Measurements from ENCODE around the gene KHDC1. TPM values are rescaled to one million over a fixed set of nuclear protein-coding genes. Genes with fewer than 3 reads are reported as not detected.

KHDC1 gene
- total RNA-seq, 1 experiment from 2014 or later = 9.6 TPM

DNA sequence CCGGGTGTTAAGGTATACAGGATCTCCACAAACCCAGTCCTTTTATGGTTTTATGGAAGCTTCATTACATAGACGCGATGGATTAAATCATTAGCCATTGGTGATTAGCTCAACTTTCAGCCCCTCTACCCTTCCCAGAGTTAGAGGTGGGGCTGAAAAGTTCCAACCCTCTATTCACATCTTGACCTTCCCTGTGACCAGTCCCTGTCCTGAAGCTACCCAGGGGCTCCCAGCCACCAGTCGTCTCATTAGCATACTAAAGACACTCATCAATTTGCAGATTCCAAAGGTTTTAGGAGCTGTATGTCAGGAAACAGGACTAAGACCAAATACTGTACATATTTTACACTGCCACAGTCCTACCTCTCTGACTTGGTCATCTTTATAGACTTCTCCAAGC, 58.7 kb downstream of the KHDC1 start:
- intact Hi-C loops (cut with micrococcal nuclease; ENCODE audit: unreplicated experiment) = no loop called here

GRCh38 chr6:73203098-73203497, 59.9 kb downstream of the KHDC1 start:
- ATAC-seq (no peak), DNase-seq (ENCODE audit: low read depth, low spot score) (no peak)
- in situ Hi-C loops (cut with HindIII; ENCODE audit: low pct_unique_long_range_greater_than_20kb, low sequenced_read_pairs) = no loop called here
- Histone ChIP-seq H3K4me1 (ENCODE audit: control insufficient read depth, insufficient read depth, low read length) (no peaks in the 10 kb centered on the region), H3K4me3 (ENCODE audit: low read depth in 2 of 2, low read length in 2 of 2) (no peak overlapping the region), H3K36me3 (ENCODE audit: control insufficient read depth, insufficient read depth, low read length) (no peaks in the 10 kb centered on the region), H3K27ac (ENCODE audit: low read length) (no peak overlapping the region), H3K27me3 (ENCODE audit: control insufficient read depth, insufficient read depth, low read length) (no peaks in the 10 kb centered on the region), H3K9me3 (ENCODE audit: control insufficient read depth, insufficient read depth, low read depth, low read length) (no peaks in the 10 kb centered on the region)
- ChIA-PET CTCF (no interaction called here), POLR2A (no interaction called here)
- TF ChIP-seq POLR2AphosphoS5 (IDR thresholded peaks at IDR 0.05; ENCODE audit: low read depth, low read length) (no peak), CTCF (IDR thresholded peaks at IDR 0.05) (no peak), SIN3A (IDR thresholded peaks at IDR 0.05; ENCODE audit: borderline replicate concordance, insufficient read depth, low read depth, low read length) (no peak)
- TF ChIP-seq, protein P1, sequence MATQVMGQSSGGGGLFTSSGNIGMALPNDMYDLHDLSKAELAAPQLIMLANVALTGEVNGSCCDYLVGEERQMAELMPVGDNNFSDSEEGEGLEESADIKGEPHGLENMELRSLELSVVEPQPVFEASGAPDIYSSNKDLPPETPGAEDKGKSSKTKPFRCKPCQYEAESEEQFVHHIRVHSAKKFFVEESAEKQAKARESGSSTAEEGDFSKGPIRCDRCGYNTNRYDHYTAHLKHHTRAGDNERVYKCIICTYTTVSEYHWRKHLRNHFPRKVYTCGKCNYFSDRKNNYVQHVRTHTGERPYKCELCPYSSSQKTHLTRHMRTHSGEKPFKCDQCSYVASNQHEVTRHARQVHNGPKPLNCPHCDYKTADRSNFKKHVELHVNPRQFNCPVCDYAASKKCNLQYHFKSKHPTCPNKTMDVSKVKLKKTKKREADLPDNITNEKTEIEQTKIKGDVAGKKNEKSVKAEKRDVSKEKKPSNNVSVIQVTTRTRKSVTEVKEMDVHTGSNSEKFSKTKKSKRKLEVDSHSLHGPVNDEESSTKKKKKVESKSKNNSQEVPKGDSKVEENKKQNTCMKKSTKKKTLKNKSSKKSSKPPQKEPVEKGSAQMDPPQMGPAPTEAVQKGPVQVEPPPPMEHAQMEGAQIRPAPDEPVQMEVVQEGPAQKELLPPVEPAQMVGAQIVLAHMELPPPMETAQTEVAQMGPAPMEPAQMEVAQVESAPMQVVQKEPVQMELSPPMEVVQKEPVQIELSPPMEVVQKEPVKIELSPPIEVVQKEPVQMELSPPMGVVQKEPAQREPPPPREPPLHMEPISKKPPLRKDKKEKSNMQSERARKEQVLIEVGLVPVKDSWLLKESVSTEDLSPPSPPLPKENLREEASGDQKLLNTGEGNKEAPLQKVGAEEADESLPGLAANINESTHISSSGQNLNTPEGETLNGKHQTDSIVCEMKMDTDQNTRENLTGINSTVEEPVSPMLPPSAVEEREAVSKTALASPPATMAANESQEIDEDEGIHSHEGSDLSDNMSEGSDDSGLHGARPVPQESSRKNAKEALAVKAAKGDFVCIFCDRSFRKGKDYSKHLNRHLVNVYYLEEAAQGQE (IDR thresholded peaks at IDR 0.05; ENCODE audit: insufficient read depth in 1 of 2, low read depth in 2 of 2, low read length in 1 of 2) = no peak
- no TSS peak for BruUV-seq (replicated peaks)
- intact Hi-C loops (cut with micrococcal nuclease; ENCODE audit: unreplicated experiment) = no loop called here

More for the DNA sequence above, 58.7 kb downstream of the KHDC1 start:
- Histone ChIP-seq H3K9me3 (ENCODE audit: control insufficient read depth, insufficient read depth, low read depth, low read length) (no peaks in the 10 kb centered on the region), H3K4me1 (ENCODE audit: control insufficient read depth, insufficient read depth, low read length) (no peaks in the 10 kb centered on the region), H3K36me3 (ENCODE audit: control insufficient read depth, insufficient read depth, low read length) (no peaks in the 10 kb centered on the region), H3K4me3 (ENCODE audit: low read depth in 2 of 2, low read length in 2 of 2) (no peak overlapping the region), H3K27me3 (ENCODE audit: control insufficient read depth, insufficient read depth, low read length) (no peaks in the 10 kb centered on the region), H3K27ac (ENCODE audit: low read length) (no peak overlapping the region)
- DNase-seq (ENCODE audit: low read depth, low spot score) = no peak
- in situ Hi-C loops (cut with HindIII; ENCODE audit: low pct_unique_long_range_greater_than_20kb, low sequenced_read_pairs) = no loop called here
- BruUV-seq (replicated peaks) = no TSS peak
- no peak for ATAC-seq
- ChIA-PET CTCF (no interaction called here), POLR2A (interaction anchor here (0.6 kb wide), 1 partner anchor 27 kb away, joined by 3 read pairs; no protein-coding TSS in a partner anchor)
- TF ChIP-seq POLR2AphosphoS5 (IDR thresholded peaks at IDR 0.05; ENCODE audit: low read depth, low read length) = no peak
- TF ChIP-seq SIN3A (IDR thresholded peaks at IDR 0.05; ENCODE audit: borderline replicate concordance, insufficient read depth, low read depth, low read length) = no peak
- TF ChIP-seq CTCF (IDR thresholded peaks at IDR 0.05) = no peak
- no peak for TF ChIP-seq TCF7L2 (IDR thresholded peaks at IDR 0.05; ENCODE audit: low read depth, low read length)
- TF ChIP-seq, protein P1 (IDR thresholded peaks at IDR 0.05; ENCODE audit: insufficient read depth in 1 of 2, low read depth in 2 of 2, low read length in 1 of 2) = no peak

Measured in Panc1 (cell line).